ENCODE data around the gene SRP72.
A peak's percentile ranks its signal among the peaks of the same experiment; 100 is the strongest.

The SRP72 gene

GRCh38 chr4:56544573-56545131 is 77.2 kb downstream of the SRP72 start:
- DNase-seq (ENCODE audit: low read depth in 1 of 2, low spot score in 1 of 2) = peak; percentile 69 to 79

- no peak for DNase-seq (ENCODE audit: low read depth in 1 of 2, low spot score in 1 of 2)
Measured at GRCh38 chr4:56550642-56551041, 83.2 kb downstream of the SRP72 start.

- DNase-seq (ENCODE audit: low read depth in 1 of 2, low spot score in 1 of 2) = no peak
Measured at GRCh38 chr4:56551516-56551915, 84.1 kb downstream of the SRP72 start.

GRCh38 chr4:56552273-56552672 is 84.9 kb downstream of the SRP72 start:
- no peak for DNase-seq (ENCODE audit: low read depth in 1 of 2, low spot score in 1 of 2)
